Large intestine (tissue), 3 donors: ENCODE measurements around the gene PTPRD. TPM values are rescaled to one million over a fixed set of nuclear protein-coding genes. Genes with fewer than 3 reads are reported as not detected.

Experiments used
- DNase-seq, 2 donors: peaks; one replicate each; pipeline versions ENCODE4 v3.0.0 to v3.0.0-alpha.2; 2013
- H3K27ac ChIP-seq: one replicate; pipeline ENCODE4 v1.5.1; 2013; ENCODE audit warnings: low read length
- H3K27me3 ChIP-seq: 2 replicates; pipeline ENCODE4 v1.6.1; 2013; ENCODE audit warnings: low read length; ENCODE audit not compliant: control insufficient read depth, insufficient read depth
- H3K36me3 ChIP-seq: 2 replicates; pipeline ENCODE4 v1.6.1; 2013; ENCODE audit warnings: low read length; ENCODE audit not compliant: control insufficient read depth, insufficient read depth
- H3K4me1 ChIP-seq: one replicate; pipeline ENCODE4 v1.6.1; 2013; ENCODE audit warnings: low read length; ENCODE audit not compliant: control insufficient read depth, insufficient read depth
- H3K4me3 ChIP-seq: one replicate; pipeline ENCODE4 v1.5.1; 2013; ENCODE audit warnings: low read length
- H3K9me3 ChIP-seq: one replicate; pipeline ENCODE4 v1.6.1; 2013; ENCODE audit warnings: mild to moderate bottlenecking, low read depth, low read length, moderate library complexity; ENCODE audit not compliant: control insufficient read depth
- WGBS: methylation state at CpG from one replicate; pipeline ENCODE4 v1.1.5; 2013; ENCODE audit warnings: low lambda C conversion rate; ENCODE audit not compliant: insufficient coverage; 5-methylcytosine and 5-hydroxymethylcytosine counted together
- polyA plus RNA-seq: library from polyadenylated mRNA; unstranded; fragments of 120-200 nt; gene quantifications from one replicate; pipeline ENCODE4 v1.2.1, GENCODE V29; 2013

PTPRD gene
- polyA plus RNA-seq, 1 donor: 12.0 TPM

DNA sequence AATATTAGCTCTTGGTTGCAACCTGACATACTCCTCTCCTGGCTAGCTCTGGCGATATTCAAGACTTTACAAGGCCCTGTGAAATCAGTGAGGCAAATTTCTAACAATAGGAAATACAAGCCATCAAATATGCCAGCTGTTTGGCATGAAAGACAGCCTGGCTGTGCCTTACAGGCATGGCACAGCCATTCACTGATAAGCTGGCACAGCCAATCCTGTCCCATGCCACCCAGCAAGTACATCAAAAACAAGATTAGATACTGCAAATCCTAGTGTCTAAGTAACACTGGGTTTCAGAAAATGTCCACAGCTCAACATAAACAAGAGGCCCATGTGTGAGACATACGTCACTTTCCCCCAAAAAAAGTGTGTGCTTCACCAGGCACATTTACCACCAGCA is 1767.4 kb downstream of the PTPRD start:
- Histone ChIP-seq H3K27me3 (no peaks in the 10 kb centered on the region), H3K36me3 (no peaks in the 10 kb centered on the region), H3K4me1 (no peaks in the 10 kb centered on the region), H3K4me3 (no peak overlapping the region), H3K27ac (no peak overlapping the region), H3K9me3 (no peaks in the 10 kb centered on the region)
- WGBS: no CpG with 5 or more reads among the region's 2 CpGs
- no peak for DNase-seq

- H3K4me3 ChIP-seq: no peak overlapping the region
- H3K27ac ChIP-seq: no peak overlapping the region
- H3K4me1 ChIP-seq: no peaks in the 10 kb centered on the region
These were observed 1768.3 kb downstream of the PTPRD start for GRCh38 chr9:8844549-8844948.

DNA sequence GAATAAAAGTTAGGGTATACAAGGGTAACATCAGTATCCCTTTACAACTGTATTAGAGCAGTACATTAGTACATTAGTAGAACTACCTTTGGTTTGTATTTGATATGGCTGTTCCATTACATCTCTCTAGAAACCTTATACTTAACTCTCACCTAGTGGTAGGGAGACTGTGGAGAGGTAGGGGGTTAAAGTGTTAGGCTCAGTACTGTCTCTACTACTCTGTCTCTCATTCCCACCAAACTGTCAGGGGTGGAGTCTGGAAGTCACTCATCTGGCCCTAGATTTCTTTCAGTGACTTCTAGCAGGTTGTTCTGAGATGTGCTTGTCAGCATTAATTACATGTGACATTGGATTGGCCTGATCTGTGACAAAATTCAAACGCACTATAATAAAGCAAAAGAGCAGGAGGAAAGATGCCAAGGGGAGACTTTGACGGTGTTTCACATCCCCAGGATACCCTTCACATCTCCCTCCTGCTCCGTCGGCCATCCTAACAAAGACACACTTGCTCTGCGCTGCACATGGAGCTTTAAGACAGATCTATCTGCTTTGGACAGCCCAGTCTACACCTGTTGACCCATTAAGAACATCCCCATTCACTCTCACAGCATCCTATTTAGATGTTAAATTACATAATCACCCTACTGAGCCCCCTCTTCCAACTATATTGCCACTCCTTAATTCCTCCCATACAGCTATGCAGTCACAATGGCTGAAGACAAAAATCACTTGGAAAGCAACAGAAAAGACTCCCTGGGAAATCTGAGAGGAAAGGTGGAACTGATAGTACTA is 1770.2 kb downstream of the PTPRD start:
- DNase-seq: no peak
- Histone ChIP-seq H3K27me3 (no peaks in the 10 kb centered on the region), H3K9me3 (no peaks in the 10 kb centered on the region), H3K4me3 (no peak overlapping the region), H3K36me3 (no peaks in the 10 kb centered on the region), H3K4me1 (no peaks in the 10 kb centered on the region), H3K27ac (no peak overlapping the region)
- WGBS: no CpG with 5 or more reads among the region's 5 CpGs

More at GRCh38 chr9:8844549-8844948, 1768.3 kb downstream of the PTPRD start:
- Histone ChIP-seq H3K9me3 (no peaks in the 10 kb centered on the region), H3K36me3 (no peaks in the 10 kb centered on the region), H3K27me3 (no peaks in the 10 kb centered on the region)
- DNase-seq: no peak

GRCh38 chr9:8838136-8838535 is 1774.7 kb downstream of the PTPRD start:
- no peak overlapping the region for H3K4me3 ChIP-seq
- H3K9me3 ChIP-seq: no peaks in the 10 kb centered on the region
- no peaks in the 10 kb centered on the region for H3K4me1 ChIP-seq
- 100% methylated on average over 2 of the region's 3 CpGs for WGBS
- H3K36me3 ChIP-seq: no peaks in the 10 kb centered on the region
- H3K27me3 ChIP-seq: no peaks in the 10 kb centered on the region
- DNase-seq: no peak
- H3K27ac ChIP-seq: no peak overlapping the region

DNA sequence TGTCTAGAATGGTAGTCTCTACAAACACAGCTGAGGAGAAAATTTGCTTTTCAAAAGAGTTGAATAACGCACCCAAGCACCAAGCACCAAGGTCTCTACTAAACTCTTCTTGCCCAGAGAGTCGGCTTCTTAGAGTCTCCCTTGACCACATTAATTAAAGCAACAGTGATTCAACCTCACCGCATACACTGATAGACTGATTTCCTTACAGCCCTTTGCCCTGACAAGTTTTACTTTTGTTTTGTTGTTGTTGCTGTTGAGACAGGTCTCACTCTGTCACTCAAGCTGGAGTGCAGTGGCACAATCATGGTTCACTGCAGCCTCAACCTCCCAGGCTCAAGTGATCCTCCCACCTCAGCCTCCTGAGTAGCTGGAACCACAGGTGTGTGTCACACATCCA is 1777.5 kb downstream of the PTPRD start:
- no peaks in the 10 kb centered on the region for H3K27me3 ChIP-seq
- H3K36me3 ChIP-seq: no peaks in the 10 kb centered on the region
- WGBS: no CpG with 5 or more reads among the region's 3 CpGs
- H3K4me3 ChIP-seq: no peak overlapping the region
- no peaks in the 10 kb centered on the region for H3K9me3 ChIP-seq
- no peak overlapping the region for H3K27ac ChIP-seq
- DNase-seq: no peak
- no peaks in the 10 kb centered on the region for H3K4me1 ChIP-seq

GRCh38 chr9:8832955-8833354 is 1779.8 kb downstream of the PTPRD start:
- H3K27ac ChIP-seq: no peak overlapping the region
- 80% methylated on average over 1 of the region's 1 CpG for WGBS
- H3K27me3 ChIP-seq: no peaks in the 10 kb centered on the region
- H3K4me3 ChIP-seq: no peak overlapping the region
- H3K9me3 ChIP-seq: no peaks in the 10 kb centered on the region
- no peak for DNase-seq
- no peaks in the 10 kb centered on the region for H3K36me3 ChIP-seq
- H3K4me1 ChIP-seq: no peaks in the 10 kb centered on the region

- Histone ChIP-seq H3K36me3 (no peaks in the 10 kb centered on the region), H3K27ac (no peak overlapping the region), H3K4me1 (no peaks in the 10 kb centered on the region), H3K4me3 (no peak overlapping the region), H3K27me3 (no peaks in the 10 kb centered on the region), H3K9me3 (no peaks in the 10 kb centered on the region)
- DNase-seq: no peak
- WGBS: no CpG with 5 or more reads among the region's 1 CpG
These were observed 1780.4 kb downstream of the PTPRD start for GRCh38 chr9:8832386-8832785.

- no peaks in the 10 kb centered on the region for H3K36me3 ChIP-seq
- no peak overlapping the region for H3K4me3 ChIP-seq
- 33% methylated on average over 1 of the region's 2 CpGs for WGBS
- H3K4me1 ChIP-seq: no peaks in the 10 kb centered on the region
- H3K9me3 ChIP-seq: no peaks in the 10 kb centered on the region
- H3K27me3 ChIP-seq: no peaks in the 10 kb centered on the region
- H3K27ac ChIP-seq: no peak overlapping the region
- DNase-seq: no peak
These were observed 1781.2 kb downstream of the PTPRD start for GRCh38 chr9:8831568-8831967.

DNA sequence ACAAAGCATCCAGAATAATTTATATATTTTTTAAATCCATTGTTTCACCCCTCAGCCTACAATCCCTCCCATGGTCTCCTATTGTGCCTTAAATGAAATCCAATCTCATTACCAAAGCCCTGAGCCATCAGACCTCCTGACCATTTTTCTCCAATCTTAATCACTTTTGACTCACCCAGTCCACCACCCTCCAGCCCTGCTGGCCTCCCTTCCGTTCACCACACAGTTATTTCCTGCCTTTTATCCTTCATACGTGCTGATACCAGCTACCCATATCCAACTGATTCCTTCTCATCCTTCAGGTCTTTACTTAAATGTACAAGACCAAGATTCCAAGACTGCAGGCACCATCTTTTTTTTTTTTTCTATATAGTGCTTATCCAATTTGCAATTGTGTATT is 1786.5 kb downstream of the PTPRD start:
- no peaks in the 10 kb centered on the region for H3K9me3 ChIP-seq
- no CpG with 5 or more reads among the region's 2 CpGs for WGBS
- no peak overlapping the region for H3K27ac ChIP-seq
- no peak for DNase-seq
- H3K36me3 ChIP-seq: no peaks in the 10 kb centered on the region
- no peaks in the 10 kb centered on the region for H3K27me3 ChIP-seq
- H3K4me3 ChIP-seq: no peak overlapping the region
- H3K4me1 ChIP-seq: no peaks in the 10 kb centered on the region

GRCh38 chr9:8825585-8826147 is 1787.1 kb downstream of the PTPRD start:
- H3K36me3 ChIP-seq: no peaks in the 10 kb centered on the region
- WGBS: 100% methylated on average over 1 of the region's 3 CpGs
- H3K27me3 ChIP-seq: no peaks in the 10 kb centered on the region
- DNase-seq: no peak
- no peaks in the 10 kb centered on the region for H3K4me1 ChIP-seq
- H3K4me3 ChIP-seq: no peak overlapping the region
- no peak overlapping the region for H3K27ac ChIP-seq
- no peaks in the 10 kb centered on the region for H3K9me3 ChIP-seq
